Psoas muscle (tissue), 8 donors: ENCODE results near the gene LRRTM2. TPM values are rescaled to one million over a fixed set of nuclear protein-coding genes. Genes with fewer than 3 reads are reported as not detected.

Source experiments
- ATAC-seq, 4 donors: fragments of 200-7000 bp; cut with Tn5 transposase; one replicate each; pipeline ENCODE4 v1.9.1; 2020; ENCODE audit warnings: moderate library complexity in 3 of 4, mild to moderate bottlenecking in 2 of 4
- DNase-seq, 2 donors: peaks; one replicate each; pipeline ENCODE4 v3.0.0-alpha.2; 2020
- H3K27ac ChIP-seq: fragments of 200-600 bp; one replicate; pipeline ENCODE4 v1.8.0; 2022
- H3K27me3 ChIP-seq, 3 donors: fragments of 200-600 bp in 1 of 3; one replicate each; pipeline versions ENCODE4 v1.6.1 to v1.8.0; 2013 to 2022; ENCODE audit warnings: low read length in 2 of 3, mild to moderate bottlenecking in 2 of 3, moderate library complexity in 1 of 3; ENCODE audit not compliant: insufficient read depth in 3 of 3
- H3K36me3 ChIP-seq, 2 donors: fragments of 200-600 bp in 1 of 2; one replicate each; pipeline versions ENCODE4 v1.6.1 to v1.8.0; 2013 to 2022; ENCODE audit warnings: low read depth in 1 of 2, mild to moderate bottlenecking in 1 of 2, moderate library complexity in 1 of 2; ENCODE audit not compliant: insufficient read depth in 1 of 2
- H3K4me1 ChIP-seq: fragments of 200-600 bp; one replicate; pipeline ENCODE4 v1.8.0; 2022
- H3K4me3 ChIP-seq: fragments of 200-600 bp; one replicate; pipeline ENCODE4 v1.8.0; 2022; ENCODE audit warnings: mild to moderate bottlenecking
- H3K9me3 ChIP-seq: fragments of 200-600 bp; one replicate; pipeline ENCODE4 v1.8.0; 2022
- WGBS, 3 donors: extraction: QIAGEN DNeasy Blood & Tissue Kit; methylation state at CpG; one replicate each; pipeline versions ENCODE4 v1.1.6 to v1.1.7; 2013; 5-methylcytosine and 5-hydroxymethylcytosine counted together
- intact Hi-C, 2 donors: fragments of 100-400 bp; cut with DNase I; formaldehyde crosslinking; loops; one replicate each; pipeline versions ENCODE4 v1.11.0 to v1.14.2; 2022
- polyA plus RNA-seq, 3 donors: library from polyadenylated mRNA; stranded (reverse); fragments of 200-250 nt; gene quantifications; one replicate each; pipeline ENCODE4 v1.2.3, GENCODE V29; 2013
- total RNA-seq, 4 donors: library from RNA; stranded (reverse); fragmentation: NEBNext Ultra II Directional in 2 of 4; extraction: Animal tissue kit (Norgen Biotek cat#: 25700) in 2 of 4; gene quantifications; one replicate each; pipeline versions ENCODE4 v1.2.1 to v1.2.4, GENCODE V29; 2021 to 2023
- TF ChIP-seq, protein P1 (sequence below): fragments of 200-600 bp; IDR thresholded peaks from one replicate; pipeline ENCODE4 v1.8.0; 2022; ENCODE audit warnings: antibody characterized with exemption
- donor health status: healthy with polysubstance abuse.
- donor health status: DM: no; HTN: no; CAD: no; lungs with moderate emphysema.
- donor health status: Bipolar disorder and iron deficiency.
- donor health status: healthy.
- donor health status: DM: yes; HTN: yes; CAD: no.
- donor health status: DM: no; HTN: no; CAD: no.
- donor health status: DM: no; HTN: no; CAD: no.
- donor health status: DM: yes; HTN: yes; CAD: no.

Gene LRRTM2
- total and polyA plus RNA-seq, 7 donors, result 0.03 to 0.28 (median 0.20) TPM; not detected in 1

DNA sequence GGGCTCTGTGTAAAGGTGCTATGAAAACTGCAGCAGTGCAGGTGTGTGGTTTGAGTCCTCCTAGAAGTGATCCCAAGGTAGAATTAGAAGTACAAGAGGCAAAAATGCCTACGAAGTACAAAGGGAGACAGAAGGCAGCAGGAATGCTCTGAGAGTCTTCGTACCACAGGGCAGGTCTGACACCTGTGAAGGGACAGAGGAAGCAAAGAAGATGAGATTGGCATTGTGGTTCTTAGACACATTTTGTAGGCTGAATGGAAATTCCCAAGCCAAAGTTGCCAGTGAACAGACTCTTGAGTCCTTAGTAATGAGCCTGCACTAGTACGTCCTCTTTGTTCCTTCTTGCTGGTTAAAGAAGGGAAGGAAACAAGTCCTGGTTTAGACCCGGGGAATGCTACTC lies 1.7 kb upstream of the LRRTM2 start:
- TF ChIP-seq, protein P1, sequence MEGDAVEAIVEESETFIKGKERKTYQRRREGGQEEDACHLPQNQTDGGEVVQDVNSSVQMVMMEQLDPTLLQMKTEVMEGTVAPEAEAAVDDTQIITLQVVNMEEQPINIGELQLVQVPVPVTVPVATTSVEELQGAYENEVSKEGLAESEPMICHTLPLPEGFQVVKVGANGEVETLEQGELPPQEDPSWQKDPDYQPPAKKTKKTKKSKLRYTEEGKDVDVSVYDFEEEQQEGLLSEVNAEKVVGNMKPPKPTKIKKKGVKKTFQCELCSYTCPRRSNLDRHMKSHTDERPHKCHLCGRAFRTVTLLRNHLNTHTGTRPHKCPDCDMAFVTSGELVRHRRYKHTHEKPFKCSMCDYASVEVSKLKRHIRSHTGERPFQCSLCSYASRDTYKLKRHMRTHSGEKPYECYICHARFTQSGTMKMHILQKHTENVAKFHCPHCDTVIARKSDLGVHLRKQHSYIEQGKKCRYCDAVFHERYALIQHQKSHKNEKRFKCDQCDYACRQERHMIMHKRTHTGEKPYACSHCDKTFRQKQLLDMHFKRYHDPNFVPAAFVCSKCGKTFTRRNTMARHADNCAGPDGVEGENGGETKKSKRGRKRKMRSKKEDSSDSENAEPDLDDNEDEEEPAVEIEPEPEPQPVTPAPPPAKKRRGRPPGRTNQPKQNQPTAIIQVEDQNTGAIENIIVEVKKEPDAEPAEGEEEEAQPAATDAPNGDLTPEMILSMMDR, result no peak
- no peak overlapping the region for H3K4me3 ChIP-seq
- H3K36me3 ChIP-seq, result no peaks in the 10 kb centered on the region
- intact Hi-C loops, result loop anchor here in 1 of 2 donors (10.0 kb wide), 1 partner anchor 388 kb away; no protein-coding TSS in a partner anchor
- H3K27ac ChIP-seq, result no peak overlapping the region
- no peaks in the 10 kb centered on the region for H3K9me3 ChIP-seq
- DNase-seq, result no peak
- ATAC-seq, result no peak
- no peaks in the 10 kb centered on the region for H3K27me3 ChIP-seq
- peaks cover 27% of the 10 kb centered on the region for H3K4me1 ChIP-seq
- 94 to 97% (median 95%) methylated on average over 4 of the region's 4 CpGs for WGBS, 3 donors

DNA sequence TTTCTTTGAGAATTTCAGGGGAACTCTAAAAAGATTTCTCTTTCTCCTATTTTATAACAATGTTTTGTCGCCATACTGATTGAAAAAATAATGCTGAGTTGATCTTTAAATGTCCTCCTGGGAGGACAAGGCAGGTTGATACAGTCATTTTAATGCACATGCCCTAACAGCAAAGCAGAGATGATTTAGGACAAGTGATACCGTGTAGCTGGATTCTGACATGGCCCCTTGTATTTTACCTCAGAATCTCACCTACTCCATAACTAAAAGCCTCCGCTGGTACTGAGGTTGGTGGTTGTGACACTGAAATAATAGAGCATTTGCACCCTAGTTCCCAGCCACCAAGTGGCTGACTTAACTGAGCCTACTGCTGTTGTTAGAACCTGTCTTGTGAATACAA lies 811 bp upstream of the LRRTM2 start:
- no peaks in the 10 kb centered on the region for H3K36me3 ChIP-seq
- H3K4me1 ChIP-seq, result peaks cover 30% of the 10 kb centered on the region
- no peak for ATAC-seq
- DNase-seq, result no peak
- H3K27me3 ChIP-seq, result no peaks in the 10 kb centered on the region
- 93 to 95% (median 95%) methylated on average over 3 of the region's 3 CpGs for WGBS, 3 donors
- intact Hi-C loops, result loop anchor here in 1 of 2 donors (10.0 kb wide), 1 partner anchor 389 kb away; no protein-coding TSS in a partner anchor
- no peak overlapping the region for H3K27ac ChIP-seq
- no peaks in the 10 kb centered on the region for H3K9me3 ChIP-seq
- TF ChIP-seq, protein P1, result no peak
- no peak overlapping the region for H3K4me3 ChIP-seq

DNA sequence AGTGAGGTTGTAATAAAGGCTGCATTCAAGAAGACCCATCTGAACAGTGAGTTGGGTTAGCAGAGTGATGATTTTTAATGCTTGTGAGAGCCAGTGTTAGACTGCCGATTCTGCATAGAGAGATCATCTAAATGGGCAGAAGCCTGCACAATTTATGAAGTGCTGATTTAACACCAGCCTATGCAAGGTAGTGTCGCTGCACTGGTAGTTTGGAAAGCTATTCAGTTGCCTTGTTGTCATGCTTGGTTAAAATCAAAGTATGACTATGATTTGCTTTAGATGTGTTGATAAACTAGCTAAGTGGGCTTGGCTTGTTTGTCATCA lies 379 bp upstream of the LRRTM2 start:
- ATAC-seq (no peak), DNase-seq (no peak)
- H3K4me3 ChIP-seq, result no peak overlapping the region
- no peaks in the 10 kb centered on the region for H3K27me3 ChIP-seq
- no peak overlapping the region for H3K27ac ChIP-seq
- WGBS, 3 donors, result 47 to 51% (median 48%) methylated on average over 2 of the region's 2 CpGs
- H3K36me3 ChIP-seq, result no peaks in the 10 kb centered on the region
- H3K4me1 ChIP-seq, result peaks cover 34% of the 10 kb centered on the region
- TF ChIP-seq, protein P1, result no peak
- intact Hi-C loops, result loop anchor here in 1 of 2 donors (10.0 kb wide), 1 partner anchor 389 kb away; no protein-coding TSS in a partner anchor
- H3K9me3 ChIP-seq, result no peaks in the 10 kb centered on the region

DNA sequence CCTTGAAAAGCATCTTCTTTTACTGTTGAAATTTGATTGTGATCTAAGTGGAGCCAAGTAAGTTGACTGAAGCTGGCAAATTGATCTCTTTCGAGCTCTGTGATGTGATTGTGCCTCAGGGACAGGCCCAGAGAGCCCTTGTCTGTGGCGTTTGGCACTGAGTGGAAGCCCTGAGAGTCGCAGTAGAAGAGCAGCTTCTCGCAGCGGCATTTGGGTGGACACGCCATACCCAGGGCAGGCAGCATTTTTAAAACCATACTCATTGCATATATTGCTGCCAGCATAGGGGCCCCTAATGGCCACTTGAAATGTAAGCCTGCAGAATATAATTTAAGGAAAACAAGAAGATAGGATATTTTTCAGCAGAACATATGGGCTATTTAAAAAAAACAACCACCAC lies 894 bp downstream of the LRRTM2 start:
- intact Hi-C loops, result loop anchor here in 1 of 2 donors (10.0 kb wide), 1 partner anchor 391 kb away; no protein-coding TSS in a partner anchor
- Histone ChIP-seq H3K4me1 (peaks cover 45% of the 10 kb centered on the region), H3K27ac (no peak overlapping the region), H3K27me3 (no peaks in the 10 kb centered on the region), H3K4me3 (no peak overlapping the region), H3K9me3 (no peaks in the 10 kb centered on the region), H3K36me3 (no peaks in the 10 kb centered on the region)
- TF ChIP-seq, protein P1, result no peak
- no peak for ATAC-seq
- no peak for DNase-seq
- 73 to 89% (median 76%) methylated on average over 6 of the region's 6 CpGs for WGBS, 3 donors
